Stimulated activated CD4-positive, alpha-beta T cell treated with anti-CD3 and anti-CD28 coated beads, Interleukin-1b, Interleukin-23, amount 100 ng/mL, for 4 hours (primary cell): ENCODE data around the gene CAMTA1.

ENCODE experiments used
- DNase-seq, 2 donors: peaks; one replicate each; pipeline ENCODE4 v3.0.0-alpha.2; 2020; ENCODE audit warnings: low read depth in 2 of 2

CAMTA1 gene

DNA sequence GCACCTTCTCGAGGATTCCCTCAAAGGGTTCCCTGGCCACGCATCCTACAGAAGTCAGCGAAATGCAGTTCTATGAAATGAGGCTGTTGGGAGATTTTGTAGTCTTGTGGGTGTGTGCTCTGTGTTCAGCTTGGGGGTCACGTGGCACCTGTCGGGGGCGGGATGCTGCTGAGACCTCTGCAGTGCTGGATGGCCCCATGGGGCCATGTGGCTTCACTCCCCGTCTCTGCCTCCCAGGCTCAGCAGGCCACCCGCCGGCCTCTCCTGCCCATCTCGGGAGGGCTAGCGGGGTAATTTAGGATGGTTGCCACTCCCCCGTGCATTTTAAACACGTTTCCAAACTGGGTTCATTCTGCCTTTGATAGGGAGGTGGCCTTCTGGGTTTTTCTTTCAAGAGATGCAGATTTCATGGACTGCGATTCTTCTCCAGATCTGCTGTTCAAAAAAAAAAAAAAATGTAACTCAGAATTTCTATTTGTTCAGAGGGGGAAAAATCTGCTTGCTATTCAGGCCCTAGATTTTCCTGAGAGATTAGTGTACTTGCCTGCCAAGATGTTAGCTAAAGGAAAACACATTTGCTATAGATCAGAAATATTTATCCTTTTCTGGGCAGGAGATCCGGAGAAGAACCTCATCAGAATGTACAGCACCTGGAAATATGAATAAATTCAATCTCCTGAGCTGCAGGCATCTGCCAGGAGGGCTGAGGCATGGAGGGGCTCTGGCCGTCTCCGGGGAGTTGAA lies 708.6 kb downstream of the CAMTA1 start:
- no peak for DNase-seq

DNA sequence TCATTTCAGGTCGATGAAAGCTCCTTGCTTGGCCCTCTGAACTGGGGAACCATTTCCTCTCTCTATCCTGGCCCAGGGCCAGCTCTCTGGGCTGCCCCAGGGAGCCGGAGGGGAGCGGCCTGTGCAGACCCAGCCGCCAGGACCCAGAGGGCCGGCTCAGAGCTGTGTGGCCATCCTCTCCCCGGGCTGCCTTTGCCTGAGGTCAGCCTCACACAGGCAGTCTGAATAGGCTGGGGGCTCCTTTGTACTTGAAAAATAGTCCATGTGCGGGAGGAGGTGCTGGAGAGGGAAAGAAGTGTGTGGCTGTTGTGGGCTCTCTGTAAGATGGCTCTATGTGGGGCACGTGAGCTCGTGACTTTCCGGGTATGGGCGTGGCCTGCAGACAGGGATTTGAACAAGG lies 710.7 kb downstream of the CAMTA1 start:
- no peak for DNase-seq

DNA sequence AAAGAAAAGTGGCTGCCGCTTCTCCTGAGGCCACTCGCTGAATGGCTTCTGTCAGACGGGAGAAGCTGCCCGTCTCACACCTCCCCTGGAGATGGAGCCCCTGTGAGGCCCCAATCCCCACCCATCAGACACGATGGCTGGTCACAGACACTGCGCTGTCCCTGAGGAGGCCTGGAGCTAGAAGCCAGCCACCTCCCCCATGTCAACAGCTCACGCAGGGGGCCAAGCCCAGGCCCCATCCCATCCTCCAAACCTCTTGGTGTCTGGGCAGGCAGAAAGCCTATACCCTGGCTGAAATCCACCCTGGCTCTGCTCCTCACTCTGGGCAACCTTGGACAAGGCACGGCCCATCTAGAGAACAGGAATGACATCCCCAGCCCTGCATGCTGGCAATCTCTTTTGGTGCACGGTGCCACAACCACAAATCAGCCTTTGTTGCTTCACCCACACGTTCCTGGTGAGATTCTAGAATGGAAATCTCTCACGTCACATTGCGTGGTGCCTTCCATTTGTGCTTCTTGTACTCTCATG lies 711.9 kb downstream of the CAMTA1 start:
- no peak for DNase-seq

DNA sequence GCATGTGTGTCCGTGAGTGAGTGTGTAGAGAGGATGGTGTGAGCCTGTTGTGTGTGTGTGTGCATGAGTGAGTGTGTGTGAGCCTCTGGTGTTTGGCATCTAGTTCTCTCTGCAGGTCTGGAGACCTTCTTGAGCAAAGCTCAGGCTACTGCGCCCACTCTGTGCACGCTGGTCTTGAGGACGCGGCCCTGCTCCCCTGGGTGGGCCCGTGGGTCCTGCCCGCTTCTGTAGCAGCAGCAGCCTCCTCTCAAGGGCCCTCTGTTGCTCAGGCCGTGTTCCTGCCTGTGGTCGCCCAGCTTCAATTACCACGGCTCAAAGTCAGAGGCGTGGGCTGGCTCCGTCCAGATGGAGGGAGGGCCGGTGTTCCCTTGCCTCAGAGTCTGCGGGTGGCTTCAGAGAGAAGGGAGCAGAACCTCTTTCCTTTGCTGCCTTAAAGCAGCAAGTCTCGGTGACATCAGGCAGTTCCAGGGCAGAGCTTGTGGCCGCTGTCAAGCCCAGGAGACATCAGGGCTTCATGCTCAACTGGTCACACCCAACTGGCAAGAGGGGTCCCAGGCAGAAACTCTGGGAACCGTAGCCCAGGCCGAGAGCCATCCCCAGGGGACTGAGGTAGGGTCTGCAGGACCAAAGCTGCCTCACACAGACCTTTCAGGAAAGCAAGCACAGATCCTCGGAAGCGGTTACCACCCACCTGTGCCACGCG lies 715.3 kb downstream of the CAMTA1 start:
- DNase-seq: no peak

DNA sequence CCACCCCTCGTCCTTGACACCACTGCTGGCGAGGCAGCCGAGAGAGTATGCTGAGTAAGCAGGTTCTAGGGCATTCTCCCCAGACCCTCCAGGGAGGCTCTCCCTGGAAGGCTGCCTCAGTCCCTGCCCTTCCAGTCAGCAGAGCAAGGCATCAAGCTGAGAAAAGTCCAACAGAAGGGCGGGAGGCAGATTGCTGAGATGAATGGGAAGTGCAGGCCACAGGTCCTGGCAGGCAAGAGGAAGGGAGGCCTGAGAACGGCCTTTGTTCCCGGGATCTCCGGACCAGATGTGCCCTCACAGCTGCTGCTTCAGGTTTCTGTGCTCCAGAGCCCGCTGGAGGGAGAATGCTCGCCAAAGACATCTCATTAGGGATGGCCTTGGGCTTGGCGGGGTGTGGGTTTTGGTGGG lies 715.8 kb downstream of the CAMTA1 start:
- no peak for DNase-seq

DNA sequence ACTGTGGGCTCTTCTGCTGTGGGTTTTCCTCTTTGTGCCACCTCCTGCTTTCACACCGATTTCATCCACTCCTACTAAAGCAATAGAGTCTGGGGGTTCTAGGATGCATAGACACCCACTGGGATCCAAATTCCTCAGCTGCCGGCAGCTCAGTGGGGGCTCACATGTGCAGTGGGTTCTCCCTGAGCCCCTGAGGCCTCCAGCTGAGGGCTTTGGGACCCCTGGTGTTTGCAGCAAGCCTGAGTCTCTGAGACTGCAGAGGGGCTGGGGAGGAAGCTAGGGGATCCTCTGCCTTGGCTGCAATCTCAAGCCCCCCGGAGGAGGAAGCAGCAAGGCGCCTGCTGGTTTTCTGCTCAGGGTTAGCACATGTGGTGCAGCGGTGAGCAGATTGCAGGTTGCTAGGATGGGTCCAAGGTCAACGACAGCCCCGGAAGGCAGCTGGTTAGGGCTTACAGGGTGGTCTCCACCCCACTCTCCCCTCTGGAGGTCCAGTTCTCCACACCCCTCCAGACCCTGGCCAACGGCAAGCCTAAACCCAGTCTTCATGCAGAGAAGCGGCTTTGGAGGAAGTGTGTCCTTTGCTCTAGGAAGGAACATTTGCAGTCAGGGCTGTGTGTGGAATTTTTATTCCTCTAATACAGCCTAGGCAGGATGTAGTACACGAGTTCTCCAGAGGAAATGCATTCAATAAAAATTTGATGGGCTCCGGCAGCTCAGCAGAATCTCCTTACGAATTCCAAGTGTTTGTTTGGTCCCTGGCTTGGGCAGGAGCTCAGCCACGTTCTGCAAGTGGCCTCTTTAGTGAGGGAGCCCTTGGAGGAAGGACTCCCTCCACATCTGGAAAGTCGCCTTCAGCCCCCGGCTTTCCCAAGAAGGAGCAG lies 716.7 kb downstream of the CAMTA1 start:
- no peak for DNase-seq

DNA sequence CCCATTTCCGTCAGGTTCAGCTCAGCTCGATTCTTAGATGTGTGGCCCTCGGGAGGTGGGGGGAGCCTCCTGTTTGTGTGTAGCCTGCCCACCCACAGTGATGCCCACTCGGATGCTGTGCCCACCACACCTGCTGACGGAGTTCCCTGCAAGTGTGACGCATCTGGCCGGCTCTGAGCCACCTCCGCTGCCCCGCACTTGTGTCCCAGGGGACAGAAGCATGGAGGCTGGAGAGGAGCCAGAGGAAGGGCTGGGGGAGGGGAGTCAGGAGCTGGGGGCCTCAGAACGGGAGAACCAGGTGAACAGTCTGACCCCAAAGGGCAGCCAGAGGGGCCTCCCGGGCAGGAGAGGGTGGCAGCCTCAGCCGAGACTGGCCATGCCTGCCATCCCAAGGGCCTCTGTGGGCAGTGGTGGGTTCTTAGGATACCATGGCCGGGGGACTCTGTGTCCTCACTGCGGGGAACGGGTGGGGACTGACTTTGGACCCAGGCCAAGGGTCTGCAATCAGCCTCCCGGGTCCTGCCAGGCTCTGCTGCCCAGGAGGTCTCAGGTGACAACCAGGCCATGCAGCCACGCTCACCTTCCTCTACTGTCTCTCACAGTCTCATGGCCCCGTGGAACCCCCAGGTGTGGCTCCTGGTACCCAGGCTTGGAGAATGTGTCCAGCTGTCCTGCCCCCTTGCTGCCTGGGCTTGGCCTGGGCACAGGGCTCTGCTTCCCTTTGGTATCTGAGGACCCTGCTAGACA lies 718.6 kb downstream of the CAMTA1 start:
- DNase-seq: no peak

DNA sequence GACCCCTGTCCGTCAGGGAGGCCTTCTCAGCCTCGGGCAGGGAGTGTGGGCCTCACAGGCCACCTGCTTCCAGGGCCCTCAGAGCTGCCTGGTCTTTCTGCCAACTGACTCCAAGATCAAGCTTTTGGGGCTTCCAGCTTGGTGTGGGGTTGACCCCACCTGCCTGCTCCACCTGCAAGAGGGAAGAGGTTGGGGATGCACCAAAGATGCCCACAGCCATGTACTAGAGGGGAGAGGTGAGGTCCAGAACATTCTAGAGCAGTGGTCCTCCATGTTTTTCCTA lies 719.1 kb downstream of the CAMTA1 start:
- DNase-seq: no peak

DNA sequence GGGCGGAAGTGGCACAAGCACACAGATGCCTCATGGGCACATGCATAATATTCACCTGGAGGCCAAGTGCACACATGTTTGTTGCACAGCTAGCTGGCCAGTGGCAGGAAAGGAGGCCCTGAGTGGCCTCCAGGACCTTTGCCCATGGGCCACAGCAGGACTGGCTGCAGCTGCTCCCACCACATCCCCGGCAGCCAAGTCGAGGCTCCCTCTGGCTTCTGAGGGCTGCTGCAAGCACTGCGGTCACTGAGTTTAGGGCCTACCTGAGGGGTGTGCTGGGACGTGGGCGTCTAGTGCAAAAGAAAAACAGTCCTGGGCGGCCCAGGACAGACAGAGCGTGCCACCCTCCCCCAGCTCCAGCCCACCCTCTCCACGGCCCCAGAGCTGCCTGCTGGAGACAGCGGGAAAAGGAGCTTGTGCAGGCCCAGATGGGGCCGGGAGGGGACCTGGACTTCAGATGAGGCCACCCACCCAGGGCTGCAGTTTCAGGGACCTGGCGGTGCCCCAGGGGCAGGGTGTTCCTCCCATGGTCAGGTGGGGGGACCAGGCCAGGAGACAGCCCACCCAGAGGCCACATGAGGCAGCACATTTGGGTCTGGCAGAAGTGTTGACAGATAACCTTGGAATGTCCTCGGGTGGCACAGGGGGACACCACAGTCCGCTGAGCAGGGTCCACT lies 720.0 kb downstream of the CAMTA1 start:
- no peak for DNase-seq

DNA sequence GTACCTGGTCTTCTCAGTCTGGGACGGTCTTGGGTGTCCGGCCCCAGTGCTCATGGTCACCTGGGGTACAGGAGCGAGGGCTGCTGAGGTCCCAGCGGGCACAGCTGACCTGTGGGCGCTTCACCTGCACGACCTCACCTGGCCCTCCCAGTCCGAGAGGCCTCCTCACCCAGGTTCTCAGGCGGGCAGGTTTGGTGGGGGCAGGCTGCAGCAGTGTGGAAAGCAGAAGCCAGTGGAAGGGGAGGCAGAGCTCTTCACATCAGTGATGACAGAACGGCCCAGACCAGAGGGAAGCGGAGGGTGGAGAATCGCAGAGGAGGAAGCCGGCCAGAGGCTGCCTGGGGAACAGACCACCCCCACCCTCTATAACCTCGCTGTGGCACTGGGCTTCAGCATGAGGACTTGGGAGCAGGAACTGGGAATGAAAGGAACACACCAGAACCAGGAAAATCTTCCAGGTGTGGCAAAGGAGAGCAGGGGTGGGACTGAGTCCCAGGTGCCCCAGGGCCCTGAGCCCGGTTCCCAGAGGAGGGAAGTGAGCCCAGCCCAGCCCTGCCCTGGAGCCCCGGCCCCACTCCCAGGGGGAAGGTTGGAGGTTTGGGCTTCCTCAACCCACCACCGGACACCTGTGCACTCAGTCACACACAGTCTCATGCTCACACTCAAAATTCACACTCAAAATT lies 720.7 kb downstream of the CAMTA1 start:
- DNase-seq: no peak

DNA sequence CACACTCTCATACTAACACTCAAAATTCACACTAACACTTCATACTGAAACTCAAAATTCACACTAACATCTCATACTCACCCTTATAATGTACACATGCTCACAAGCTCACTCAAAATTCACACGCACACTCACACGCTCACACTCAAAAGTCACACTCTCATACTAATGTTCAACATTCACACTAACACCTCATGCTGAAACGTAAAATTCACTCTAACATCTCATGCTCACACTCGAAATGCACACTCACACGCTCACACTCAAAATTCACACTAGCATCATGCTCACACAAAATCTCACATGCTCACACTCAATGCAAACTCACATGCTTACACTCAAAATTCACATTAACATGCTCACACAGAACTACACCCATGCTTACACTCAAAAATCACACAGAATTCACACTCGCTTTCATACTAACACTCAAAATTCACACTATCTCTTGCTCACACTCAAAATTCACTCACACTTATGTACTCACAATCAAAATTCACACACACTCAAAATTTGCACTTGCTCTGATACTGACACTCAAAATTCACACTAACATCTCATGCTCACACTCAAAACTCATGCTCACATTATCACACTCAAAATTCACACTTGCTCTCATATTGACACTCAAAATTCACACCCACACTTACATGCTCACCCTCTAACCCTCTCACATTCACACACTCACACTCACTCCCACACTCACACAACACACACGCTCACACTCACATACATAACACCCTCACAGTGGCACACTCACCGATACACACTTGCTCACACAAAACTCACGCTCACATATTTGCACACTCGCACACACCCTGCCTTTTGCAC lies 721.4 kb downstream of the CAMTA1 start:
- DNase-seq: no peak

DNA sequence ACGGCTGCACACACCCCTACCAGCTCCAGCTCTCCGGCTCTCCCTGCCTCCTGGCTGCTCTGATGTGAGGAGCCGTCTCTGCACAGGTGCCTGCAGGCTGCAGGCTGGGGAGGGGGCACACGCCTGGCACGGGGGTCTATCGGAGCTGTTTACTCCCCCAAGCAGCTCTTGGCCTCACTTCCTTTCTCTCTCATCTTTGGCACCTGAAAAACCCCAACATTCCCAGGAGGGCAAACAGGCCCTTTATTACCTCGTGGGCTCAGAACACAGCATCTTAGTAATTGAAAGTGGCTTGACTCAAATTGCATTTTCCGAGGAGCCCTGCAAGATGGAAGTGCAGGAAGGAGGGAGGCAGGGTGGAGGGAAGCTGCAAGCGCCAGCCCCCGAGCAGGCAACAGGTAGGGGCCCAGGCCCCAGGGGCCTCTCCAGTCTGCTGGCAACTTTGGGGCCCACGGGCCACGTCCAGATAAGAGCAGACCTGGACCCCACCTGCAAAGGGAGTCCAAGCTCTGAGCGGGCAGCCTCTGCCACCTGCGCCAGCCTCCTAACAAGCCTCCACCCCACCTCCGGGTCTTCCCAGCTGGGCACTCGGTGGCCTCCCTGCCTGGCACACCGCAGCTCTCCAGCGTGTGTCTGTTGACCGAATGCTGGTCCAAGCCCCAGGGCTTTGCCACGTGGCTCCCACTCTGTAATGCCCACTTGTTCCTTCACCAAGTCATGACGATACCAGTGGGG lies 722.2 kb downstream of the CAMTA1 start:
- no peak for DNase-seq

DNA sequence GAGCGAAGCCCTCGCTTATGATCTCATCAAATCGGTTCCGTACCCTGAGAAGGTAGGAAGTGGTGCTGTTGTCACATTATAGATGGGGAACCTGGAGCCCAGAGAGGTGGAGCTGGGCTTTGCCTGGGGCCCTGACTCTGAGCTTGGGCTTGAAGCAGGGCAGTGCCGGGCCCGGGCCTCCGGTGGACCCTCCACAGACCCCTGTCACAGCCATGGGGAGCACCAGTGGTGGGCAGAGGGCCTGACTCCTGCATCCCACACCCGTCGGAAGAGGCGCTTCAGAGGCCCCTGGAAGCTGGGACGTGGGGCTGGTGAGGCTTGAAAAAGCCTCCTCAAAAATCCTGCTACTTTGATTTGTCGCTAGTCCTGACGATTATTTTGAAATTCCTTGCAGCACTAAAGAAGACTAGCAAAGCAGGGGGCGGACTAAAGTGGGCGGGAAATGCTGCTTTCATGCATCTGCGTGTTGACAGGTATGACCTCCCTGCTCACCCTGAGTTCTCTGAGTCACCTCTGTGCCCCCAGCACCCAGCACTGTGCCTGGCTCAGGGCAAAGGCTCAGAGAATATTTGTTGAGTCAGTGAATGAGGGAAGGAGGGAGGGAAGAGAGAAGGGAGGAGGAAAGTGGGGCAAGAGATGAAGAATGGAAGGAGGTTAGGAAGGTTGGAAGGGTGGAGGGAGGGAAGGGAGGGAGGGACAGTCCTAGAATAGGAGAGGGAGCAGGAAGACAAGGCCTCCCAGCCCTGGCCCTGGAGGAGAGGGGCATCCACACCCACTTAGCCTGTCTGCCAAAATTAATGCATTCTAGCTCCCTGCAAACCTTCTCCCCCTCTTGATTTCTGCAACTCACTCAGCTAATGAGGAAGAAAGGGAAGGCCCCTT lies 723.0 kb downstream of the CAMTA1 start:
- DNase-seq: no peak

DNA sequence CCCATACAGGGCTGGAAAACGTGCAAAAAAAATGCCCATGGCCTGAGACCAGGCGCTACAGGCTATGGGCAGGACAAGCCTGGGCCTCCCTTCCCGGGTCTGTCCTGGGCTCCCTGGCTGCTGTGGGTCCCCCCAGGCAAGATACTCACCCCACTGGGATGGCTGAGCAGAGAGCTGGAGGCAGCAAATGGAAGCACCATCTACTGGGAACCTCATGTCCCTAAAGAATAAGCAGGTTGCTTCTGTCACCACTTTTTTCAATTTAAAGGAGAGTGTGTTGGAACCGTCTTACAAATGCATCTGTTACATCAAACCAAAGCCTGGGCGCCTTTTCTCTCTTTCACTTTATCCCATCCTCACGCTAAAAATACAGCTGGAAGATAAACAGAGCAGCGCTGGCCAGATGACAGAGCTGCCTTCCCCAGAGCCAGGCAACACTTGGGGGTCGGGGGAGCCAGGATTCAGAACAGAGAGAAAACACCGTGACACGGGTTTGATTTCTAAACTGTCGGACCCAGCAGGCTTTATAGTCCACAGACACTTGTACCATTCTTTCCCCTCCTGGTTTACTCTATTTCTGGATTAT lies 723.8 kb downstream of the CAMTA1 start:
- DNase-seq: no peak

DNA sequence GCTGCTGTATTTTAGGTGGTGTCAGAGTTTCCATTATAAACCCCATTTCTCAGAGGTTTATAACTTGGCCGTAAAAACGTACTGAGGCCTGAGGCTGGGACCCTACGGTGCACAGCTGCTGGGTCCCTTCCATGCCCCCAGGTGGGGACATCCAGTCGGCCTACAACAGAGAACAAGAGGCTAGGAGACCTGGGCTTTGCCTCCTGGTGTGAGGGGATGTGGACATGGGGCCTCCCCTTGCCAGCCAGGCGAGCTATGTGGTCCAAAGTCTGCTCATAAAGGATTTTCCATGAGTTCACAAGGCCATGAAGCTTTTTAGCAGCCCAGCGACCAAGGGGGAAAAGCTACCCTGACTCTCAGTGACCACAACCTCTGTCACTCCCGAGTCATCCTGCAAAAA lies 724.3 kb downstream of the CAMTA1 start:
- DNase-seq: no peak

DNA sequence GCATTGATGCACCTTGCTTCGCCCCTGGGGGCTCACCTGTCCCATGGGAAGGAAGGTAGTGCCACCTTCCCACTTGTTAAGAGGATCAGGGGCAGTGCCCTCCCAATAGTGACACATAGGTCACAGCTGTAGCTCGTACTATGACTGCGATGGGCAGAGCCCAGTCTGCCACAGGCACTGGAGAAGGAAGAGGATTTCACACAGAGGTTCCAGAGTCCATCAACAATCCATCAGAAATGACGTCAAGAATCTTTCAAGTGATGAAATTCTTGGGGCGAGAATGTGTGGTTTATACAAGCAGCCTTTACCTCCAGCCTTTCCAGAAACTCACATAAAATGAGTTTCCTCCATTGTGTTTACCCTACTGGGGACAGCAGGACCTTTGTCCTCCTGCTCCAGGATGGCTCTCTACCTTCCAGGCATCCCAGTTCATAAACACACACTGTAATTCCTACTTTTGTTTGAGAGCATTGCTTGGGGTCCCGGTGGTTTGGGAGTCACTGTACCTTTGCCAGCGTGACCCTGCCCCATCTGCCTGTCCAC lies 725.2 kb downstream of the CAMTA1 start:
- DNase-seq: no peak

DNA sequence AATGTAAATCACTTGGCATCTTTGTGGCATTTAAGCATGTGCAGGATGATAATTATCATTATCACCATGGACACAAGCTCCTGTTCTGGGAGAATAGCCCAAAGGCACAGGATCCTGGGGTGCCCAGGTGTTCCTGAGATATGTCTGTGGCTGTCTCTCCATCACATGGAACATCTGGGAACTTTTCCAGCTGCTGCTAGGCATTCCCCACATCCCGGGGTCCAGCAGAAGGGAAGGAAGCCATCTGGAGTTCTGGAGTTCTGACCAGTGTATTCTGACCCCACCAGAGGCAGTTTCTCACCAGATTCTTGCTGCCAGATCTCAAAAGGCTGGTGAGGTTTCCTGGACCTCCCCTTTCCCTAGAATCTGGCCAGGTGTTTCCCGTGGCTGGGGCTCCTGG lies 726.1 kb downstream of the CAMTA1 start:
- DNase-seq: no peak
